Measurements from ENCODE around the gene RILPL1. TPM values are rescaled to one million over a fixed set of nuclear protein-coding genes. Genes with fewer than 3 reads are reported as not detected.
A peak's percentile ranks its signal among the peaks of the same experiment; 100 is the strongest.
"Not testable (repeated sequence)": the region's sequence is repeated elsewhere in the genome, so short reads cannot be mapped to it uniquely, and the experiment has no call there.

Gene RILPL1, protein sequence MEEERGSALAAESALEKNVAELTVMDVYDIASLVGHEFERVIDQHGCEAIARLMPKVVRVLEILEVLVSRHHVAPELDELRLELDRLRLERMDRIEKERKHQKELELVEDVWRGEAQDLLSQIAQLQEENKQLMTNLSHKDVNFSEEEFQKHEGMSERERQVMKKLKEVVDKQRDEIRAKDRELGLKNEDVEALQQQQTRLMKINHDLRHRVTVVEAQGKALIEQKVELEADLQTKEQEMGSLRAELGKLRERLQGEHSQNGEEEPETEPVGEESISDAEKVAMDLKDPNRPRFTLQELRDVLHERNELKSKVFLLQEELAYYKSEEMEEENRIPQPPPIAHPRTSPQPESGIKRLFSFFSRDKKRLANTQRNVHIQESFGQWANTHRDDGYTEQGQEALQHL
- total RNA-seq (6.7 TPM), polyA plus RNA-seq (26.2 TPM)

DNA sequence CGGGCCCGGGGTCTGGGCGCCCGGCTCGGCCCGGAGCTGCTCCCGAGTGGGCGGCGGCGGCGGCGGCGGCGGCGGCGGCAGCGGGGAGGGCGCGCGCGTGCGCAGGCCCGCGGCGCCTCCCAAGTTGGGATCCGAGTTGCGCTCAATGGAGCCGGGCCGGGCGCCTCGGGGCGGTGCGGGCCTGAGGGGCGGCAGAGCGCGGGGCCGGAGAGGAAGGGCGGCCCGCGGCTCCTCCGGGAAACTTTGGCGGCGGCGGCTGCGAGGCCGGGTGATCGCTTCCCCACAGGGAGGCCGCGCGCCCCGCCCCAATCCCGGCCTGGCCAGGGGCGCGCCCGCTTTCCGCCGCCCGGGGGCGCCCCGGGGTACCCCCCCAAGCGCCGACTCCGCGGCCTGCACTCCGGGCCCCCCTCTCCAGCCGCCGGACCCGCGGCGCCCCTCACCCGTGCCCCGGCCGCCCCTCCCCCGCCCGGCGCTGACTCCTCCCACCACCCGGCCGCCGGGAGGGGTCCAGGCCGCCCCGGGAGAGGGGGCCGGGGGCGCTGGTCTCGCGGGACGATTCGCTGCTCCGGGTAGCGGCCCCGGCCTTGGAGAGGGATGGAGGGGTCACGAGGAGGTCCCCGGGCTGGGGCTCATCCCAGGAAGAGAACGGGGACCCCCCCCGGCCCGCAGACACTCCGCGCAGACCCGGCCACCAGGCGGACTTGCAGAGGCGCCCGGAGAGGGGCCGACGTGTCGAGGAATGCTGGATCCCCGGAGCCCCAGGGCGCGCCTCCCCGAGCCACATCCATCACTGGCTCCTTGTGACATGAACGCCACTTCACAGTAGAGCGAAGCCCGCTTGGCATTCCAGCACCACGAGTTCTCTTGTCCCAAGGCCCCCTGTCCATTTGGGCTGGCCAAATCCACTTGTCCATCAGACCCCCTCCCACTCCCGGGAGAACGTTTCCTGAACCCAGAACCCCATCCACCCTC, at the start of gene RILPL1:
RILPL1 (minus strand) TSS at position 48 of the 972 bp plus-strand sequence. CDS start 237 bp downstream, outside the sequence.
- no peak for DNase-seq (ENCODE audit: extremely low spot score)
- peak within 1 kb of the TSS; percentile 95 for H3K4me3 ChIP-seq (ENCODE audit: low read depth, low read length)
- no peaks in the 10 kb centered on the region for H3K4me1 ChIP-seq (ENCODE audit: insufficient read depth)
- WGBS = under 1% methylated on average over 112 of the region's 114 CpGs
- peak within 1 kb of the TSS; percentile 81 for H3K27ac ChIP-seq (ENCODE audit: low read depth)
- no peaks in the 10 kb centered on the region for H3K36me3 ChIP-seq (ENCODE audit: insufficient read depth)

GRCh38 chr12:123580772-123581171, 47.3 kb upstream of the RILPL1 start:
- Histone ChIP-seq H3K4me3 (ENCODE audit: low read depth, low read length) (no peak overlapping the region), H3K4me1 (ENCODE audit: insufficient read depth) (no peaks in the 10 kb centered on the region), H3K36me3 (ENCODE audit: insufficient read depth) (no peaks in the 10 kb centered on the region), H3K27ac (ENCODE audit: low read depth) (no peak overlapping the region)
- DNase-seq (ENCODE audit: extremely low spot score) = no peak
- WGBS = 96% methylated on average over 4 of the region's 4 CpGs

DNA sequence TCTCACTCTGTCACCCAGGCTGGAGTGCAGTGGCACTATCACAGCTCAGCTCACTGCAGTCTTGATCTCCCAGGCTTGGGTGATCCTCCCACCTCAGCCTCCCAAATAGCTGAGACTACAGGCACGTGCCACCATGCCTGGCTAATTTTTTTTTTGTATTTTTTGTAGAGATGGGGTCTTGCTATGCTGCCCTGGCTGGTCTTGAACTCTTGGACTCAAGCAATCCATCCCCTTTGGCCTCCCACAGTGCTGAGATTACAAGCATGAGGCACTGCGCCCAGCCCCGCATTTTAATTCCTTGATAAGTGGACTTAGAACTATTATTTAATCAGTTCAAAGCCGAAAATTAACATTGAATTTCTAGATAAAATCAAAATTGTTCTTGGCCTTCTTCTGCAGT, 45.3 kb upstream of the RILPL1 start:
- H3K4me3 ChIP-seq (ENCODE audit: low read depth, low read length); H3K4me1 ChIP-seq (ENCODE audit: insufficient read depth); H3K36me3 ChIP-seq (ENCODE audit: insufficient read depth); H3K27ac ChIP-seq (ENCODE audit: low read depth); DNase-seq (ENCODE audit: extremely low spot score): not testable (repeated sequence)
- 97% methylated on average over 4 of the region's 4 CpGs for WGBS

DNA sequence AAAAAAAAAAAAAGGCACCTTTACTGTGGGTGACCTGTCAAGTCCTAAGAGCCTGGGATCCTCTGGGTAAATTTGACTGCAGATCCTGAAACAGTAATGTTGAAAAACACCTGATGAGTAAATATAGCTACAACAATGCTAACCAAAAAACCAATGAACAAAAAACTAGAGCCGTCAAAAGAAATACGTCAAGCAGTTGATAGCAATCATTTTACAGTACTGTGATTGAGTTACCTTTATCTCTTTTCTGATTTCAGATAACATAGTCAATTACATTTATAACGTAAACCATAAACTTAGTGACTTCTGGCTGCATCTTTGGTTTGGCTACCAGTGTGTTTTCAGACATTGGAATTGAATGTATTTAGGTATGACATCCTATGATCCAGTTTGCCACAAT, 44.7 kb upstream of the RILPL1 start:
- no peak overlapping the region for H3K27ac ChIP-seq (ENCODE audit: low read depth)
- H3K4me1 ChIP-seq (ENCODE audit: insufficient read depth) = no peaks in the 10 kb centered on the region
- H3K4me3 ChIP-seq (ENCODE audit: low read depth, low read length) = no peak overlapping the region
- 87% methylated on average over 3 of the region's 3 CpGs for WGBS
- H3K36me3 ChIP-seq (ENCODE audit: insufficient read depth) = no peaks in the 10 kb centered on the region
- DNase-seq (ENCODE audit: extremely low spot score) = no peak

DNA sequence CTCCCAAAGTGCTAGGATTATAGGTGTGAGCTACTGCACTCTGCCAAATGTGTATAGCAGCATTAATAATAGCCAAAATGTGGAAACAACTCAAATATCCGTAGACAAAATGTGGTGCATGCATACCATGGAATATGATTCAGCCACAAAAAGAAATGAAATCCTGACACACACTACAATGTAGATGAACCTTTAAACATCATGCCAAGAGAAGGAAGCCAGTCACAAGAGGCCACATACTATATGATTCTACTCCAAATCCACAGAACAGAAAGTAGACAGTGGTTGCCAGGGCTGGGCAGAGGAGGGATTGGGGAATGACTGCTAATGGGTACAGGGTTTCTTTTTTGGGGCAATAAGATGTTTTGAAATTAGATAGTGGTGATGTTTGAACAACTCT, 43.1 kb upstream of the RILPL1 start:
- H3K4me1 ChIP-seq (ENCODE audit: insufficient read depth) = no peaks in the 10 kb centered on the region
- H3K27ac ChIP-seq (ENCODE audit: low read depth) = no peak overlapping the region
- no peaks in the 10 kb centered on the region for H3K36me3 ChIP-seq (ENCODE audit: insufficient read depth)
- 89% methylated on average over 1 of the region's 1 CpG for WGBS
- H3K4me3 ChIP-seq (ENCODE audit: low read depth, low read length) = no peak overlapping the region
- DNase-seq (ENCODE audit: extremely low spot score) = no peak

- DNase-seq (ENCODE audit: extremely low spot score) = no peak
- 38% methylated on average over 4 of the region's 4 CpGs for WGBS
- H3K4me3 ChIP-seq (ENCODE audit: low read depth, low read length) = no peak overlapping the region
Observed at GRCh38 chr12:123573870-123574269, 40.4 kb upstream of the RILPL1 start.

GRCh38 chr12:123572391-123572790, 38.9 kb upstream of the RILPL1 start:
- Histone ChIP-seq H3K4me1 (ENCODE audit: insufficient read depth) (no peaks in the 10 kb centered on the region), H3K36me3 (ENCODE audit: insufficient read depth) (no peaks in the 10 kb centered on the region), H3K4me3 (ENCODE audit: low read depth, low read length) (no peak overlapping the region), H3K27ac (ENCODE audit: low read depth) (no peak overlapping the region)
- 65% methylated on average over 2 of the region's 2 CpGs for WGBS
- no peak for DNase-seq (ENCODE audit: extremely low spot score)

More at GRCh38 chr12:123573870-123574269, 40.4 kb upstream of the RILPL1 start:
- Histone ChIP-seq H3K27ac (ENCODE audit: low read depth) (no peak overlapping the region), H3K4me1 (ENCODE audit: insufficient read depth) (no peaks in the 10 kb centered on the region), H3K36me3 (ENCODE audit: insufficient read depth) (no peaks in the 10 kb centered on the region)

- Histone ChIP-seq H3K36me3 (ENCODE audit: insufficient read depth) (no peaks in the 10 kb centered on the region), H3K4me3 (ENCODE audit: low read depth, low read length) (no peak overlapping the region), H3K27ac (ENCODE audit: low read depth) (no peak overlapping the region), H3K4me1 (ENCODE audit: insufficient read depth) (no peaks in the 10 kb centered on the region)
- DNase-seq (ENCODE audit: extremely low spot score) = no peak
- 23% methylated on average over 4 of the region's 4 CpGs for WGBS
Observed at GRCh38 chr12:123571343-123571813, 37.9 kb upstream of the RILPL1 start.

- H3K36me3 ChIP-seq (ENCODE audit: insufficient read depth) = no peaks in the 10 kb centered on the region
Observed at GRCh38 chr12:123559468-123559867, 25.9 kb upstream of the RILPL1 start.

GRCh38 chr12:123558487-123558886, 25.0 kb upstream of the RILPL1 start:
- H3K36me3 ChIP-seq (ENCODE audit: insufficient read depth); H3K4me1 ChIP-seq (ENCODE audit: insufficient read depth); DNase-seq (ENCODE audit: extremely low spot score); H3K4me3 ChIP-seq (ENCODE audit: low read depth, low read length); H3K27ac ChIP-seq (ENCODE audit: low read depth): not testable (repeated sequence)
- 95% methylated on average over 14 of the region's 14 CpGs for WGBS

More at GRCh38 chr12:123559468-123559867, 25.9 kb upstream of the RILPL1 start:
- 73% methylated on average over 3 of the region's 3 CpGs for WGBS
- Histone ChIP-seq H3K4me1 (ENCODE audit: insufficient read depth) (no peaks in the 10 kb centered on the region), H3K27ac (ENCODE audit: low read depth) (no peak overlapping the region), H3K4me3 (ENCODE audit: low read depth, low read length) (no peak overlapping the region)
- DNase-seq (ENCODE audit: extremely low spot score) = no peak

DNA sequence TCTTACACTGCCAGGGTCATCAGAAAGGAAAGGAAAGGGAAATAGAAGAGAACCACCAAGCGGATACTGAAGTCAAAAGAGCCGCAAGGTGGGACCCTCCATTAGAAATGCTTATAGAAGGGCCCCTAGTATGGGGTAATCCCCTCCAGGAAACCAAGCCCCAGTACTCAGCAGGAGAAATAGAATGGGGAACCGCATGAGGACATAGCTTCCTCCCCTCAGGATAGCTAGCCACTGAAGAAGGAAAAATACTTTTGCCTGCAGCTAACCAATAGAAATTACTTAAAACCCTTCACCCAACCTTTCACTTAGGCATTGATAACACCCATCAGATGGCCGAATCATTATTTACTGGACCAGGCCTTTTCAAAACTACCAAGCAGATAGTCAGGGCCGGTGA, 21.3 kb upstream of the RILPL1 start:
- H3K4me1 ChIP-seq (ENCODE audit: insufficient read depth); DNase-seq (ENCODE audit: extremely low spot score); H3K36me3 ChIP-seq (ENCODE audit: insufficient read depth); H3K27ac ChIP-seq (ENCODE audit: low read depth); H3K4me3 ChIP-seq (ENCODE audit: low read depth, low read length): not testable (repeated sequence)
- WGBS = 88% methylated on average over 5 of the region's 5 CpGs

DNA sequence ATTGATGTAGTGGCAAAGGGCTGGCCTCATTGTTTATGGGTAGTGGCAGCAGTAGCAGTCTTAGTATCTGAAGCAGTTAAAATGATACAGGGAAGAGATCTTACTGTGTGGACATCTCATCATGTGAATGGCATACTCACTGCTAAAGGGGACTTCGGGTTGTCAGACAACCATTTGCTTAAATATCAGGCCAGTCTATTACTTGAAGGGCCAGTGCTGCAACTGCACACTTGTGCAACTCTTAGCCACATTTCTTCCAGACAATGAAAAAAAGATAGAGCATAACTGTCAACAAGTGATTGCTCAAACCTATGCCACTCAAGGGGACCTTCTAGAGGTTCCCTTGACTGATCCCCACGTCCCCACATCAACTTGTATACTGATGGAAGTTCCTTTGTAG, 20.6 kb upstream of the RILPL1 start:
- H3K36me3 ChIP-seq (ENCODE audit: insufficient read depth); H3K27ac ChIP-seq (ENCODE audit: low read depth); DNase-seq (ENCODE audit: extremely low spot score); H3K4me1 ChIP-seq (ENCODE audit: insufficient read depth); H3K4me3 ChIP-seq (ENCODE audit: low read depth, low read length): not testable (repeated sequence)
- WGBS = 57% methylated on average over 2 of the region's 2 CpGs

GRCh38 chr12:123550700-123551099, 17.2 kb upstream of the RILPL1 start:
- Histone ChIP-seq H3K4me3 (ENCODE audit: low read depth, low read length) (no peak overlapping the region), H3K4me1 (ENCODE audit: insufficient read depth) (no peaks in the 10 kb centered on the region), H3K36me3 (ENCODE audit: insufficient read depth) (no peaks in the 10 kb centered on the region), H3K27ac (ENCODE audit: low read depth) (no peak overlapping the region)
- 82% methylated on average over 2 of the region's 2 CpGs for WGBS
- no peak for DNase-seq (ENCODE audit: extremely low spot score)

Measured in urinary bladder (tissue), 4 donors.